Fibroblast of pulmonary artery (primary cell): Measurements from ENCODE around the gene ELF1.
A peak's percentile ranks its signal among the peaks of the same experiment; 100 is the strongest.
"Not testable (repeated sequence)": the region's sequence is repeated elsewhere in the genome, so short reads cannot be mapped to it uniquely, and the experiment has no call there.

Source experiments
- DNase-seq: peaks from one replicate; pipeline ENCODE4 v3.0.0-alpha.2; 2010; ENCODE audit warnings: low read depth
- H3K4me3 ChIP-seq: replicated peaks from 2 replicates; pipeline ENCODE4 v1.5.1; 2011; ENCODE audit warnings: low read depth, mild to moderate bottlenecking, control low read depth, low read length, moderate library complexity
- TF ChIP-seq, protein P1 (sequence below): IDR thresholded peaks from 2 replicates; pipeline ENCODE4 v1.5.1; 2011; ENCODE audit warnings: mild to moderate bottlenecking, control low read depth, low read length, inconsistent platforms; ENCODE audit errors: missing control alignments

Gene ELF1

DNA sequence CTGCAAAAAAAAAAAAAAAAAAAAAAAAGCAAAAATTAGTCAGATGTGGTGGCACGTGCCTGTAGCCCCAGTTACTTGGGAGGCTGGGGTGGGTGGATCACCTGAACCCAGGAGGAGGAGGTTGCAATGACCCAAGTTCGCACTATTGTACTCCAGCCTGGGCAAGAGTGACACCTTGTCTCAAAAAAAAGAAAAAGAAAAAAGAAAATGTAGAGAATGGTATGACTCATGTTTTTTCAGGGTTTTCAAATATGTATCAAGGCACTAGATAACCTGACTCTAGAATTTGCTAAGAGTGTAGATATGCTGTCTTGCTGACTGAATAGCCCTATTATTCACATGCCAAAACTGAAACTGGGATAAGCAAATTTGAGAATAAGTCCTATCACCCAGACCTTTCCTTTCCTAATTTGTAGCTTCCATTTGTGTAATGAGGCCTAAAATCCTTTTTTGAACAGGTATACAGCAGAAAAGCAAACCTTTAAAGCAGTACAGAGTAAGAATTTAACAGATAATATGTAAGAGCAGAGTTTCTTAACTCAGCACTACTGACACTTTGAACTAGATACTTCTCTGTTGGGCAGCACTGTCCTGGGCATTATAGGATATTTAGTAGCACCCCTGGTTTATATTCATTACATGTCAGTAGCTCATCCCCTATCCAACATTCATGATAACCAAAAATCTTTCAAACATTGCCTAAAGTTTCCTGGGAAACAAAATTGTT, 108.6 kb downstream of the ELF1 start:
- H3K4me3 ChIP-seq: no peak overlapping the region
- TF ChIP-seq, protein P1, sequence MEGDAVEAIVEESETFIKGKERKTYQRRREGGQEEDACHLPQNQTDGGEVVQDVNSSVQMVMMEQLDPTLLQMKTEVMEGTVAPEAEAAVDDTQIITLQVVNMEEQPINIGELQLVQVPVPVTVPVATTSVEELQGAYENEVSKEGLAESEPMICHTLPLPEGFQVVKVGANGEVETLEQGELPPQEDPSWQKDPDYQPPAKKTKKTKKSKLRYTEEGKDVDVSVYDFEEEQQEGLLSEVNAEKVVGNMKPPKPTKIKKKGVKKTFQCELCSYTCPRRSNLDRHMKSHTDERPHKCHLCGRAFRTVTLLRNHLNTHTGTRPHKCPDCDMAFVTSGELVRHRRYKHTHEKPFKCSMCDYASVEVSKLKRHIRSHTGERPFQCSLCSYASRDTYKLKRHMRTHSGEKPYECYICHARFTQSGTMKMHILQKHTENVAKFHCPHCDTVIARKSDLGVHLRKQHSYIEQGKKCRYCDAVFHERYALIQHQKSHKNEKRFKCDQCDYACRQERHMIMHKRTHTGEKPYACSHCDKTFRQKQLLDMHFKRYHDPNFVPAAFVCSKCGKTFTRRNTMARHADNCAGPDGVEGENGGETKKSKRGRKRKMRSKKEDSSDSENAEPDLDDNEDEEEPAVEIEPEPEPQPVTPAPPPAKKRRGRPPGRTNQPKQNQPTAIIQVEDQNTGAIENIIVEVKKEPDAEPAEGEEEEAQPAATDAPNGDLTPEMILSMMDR: no peak
- peak; percentile 30 for DNase-seq

DNA sequence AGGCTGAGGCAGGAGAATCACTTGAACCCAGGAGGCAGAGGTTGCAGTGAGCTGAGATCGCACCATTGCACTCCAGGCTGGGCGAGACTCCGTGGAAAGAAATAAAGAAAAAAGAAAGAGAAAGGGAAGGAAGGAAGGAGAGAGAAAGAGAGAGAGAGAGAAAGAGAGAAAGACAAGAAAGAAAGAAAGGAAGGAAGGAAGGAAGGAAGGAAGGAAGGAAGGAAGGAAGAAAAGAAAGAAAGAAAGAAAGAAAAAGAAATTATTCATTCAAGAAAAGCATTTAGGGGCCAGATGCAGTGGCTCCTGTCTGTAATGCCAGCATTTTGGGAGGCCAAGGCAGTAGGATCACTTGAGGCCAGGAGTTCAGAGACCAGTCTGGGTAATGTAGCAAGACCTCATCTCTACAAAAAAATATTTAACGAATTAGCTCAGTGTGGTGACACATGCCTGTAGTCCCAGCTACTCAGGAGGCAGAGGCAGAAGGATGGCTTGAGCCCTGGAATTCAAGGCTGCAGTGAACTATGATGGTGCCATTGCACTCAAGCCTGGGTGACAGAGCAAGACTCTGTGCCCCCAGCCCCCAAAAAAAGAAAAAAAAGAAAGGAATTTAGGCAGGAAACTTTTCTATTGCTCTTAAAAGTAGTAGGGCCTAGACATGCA, 109.4 kb downstream of the ELF1 start:
- DNase-seq, H3K4me3 ChIP-seq: not testable (repeated sequence)

DNA sequence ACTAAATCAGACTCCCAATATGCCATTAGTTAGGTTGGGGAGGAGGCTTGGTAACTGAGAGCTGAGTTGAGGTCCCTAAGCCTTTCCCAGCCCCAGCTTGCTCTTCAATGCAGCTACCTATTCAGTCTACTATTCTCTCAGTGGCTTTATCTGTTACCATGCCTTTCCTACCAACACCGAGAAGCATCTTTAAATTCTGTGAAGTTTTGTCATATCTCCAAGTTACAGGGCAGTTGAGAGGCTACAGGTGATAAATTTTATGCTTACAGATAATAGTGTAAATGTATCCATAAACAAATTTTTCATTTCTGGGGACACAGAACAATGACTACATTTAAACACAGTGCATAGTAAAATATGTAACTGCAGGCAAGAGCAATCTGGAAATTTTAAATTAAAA, 110.6 kb downstream of the ELF1 start:
- no peak overlapping the region for H3K4me3 ChIP-seq
- no peak for DNase-seq
- TF ChIP-seq, protein P1: no peak

DNA sequence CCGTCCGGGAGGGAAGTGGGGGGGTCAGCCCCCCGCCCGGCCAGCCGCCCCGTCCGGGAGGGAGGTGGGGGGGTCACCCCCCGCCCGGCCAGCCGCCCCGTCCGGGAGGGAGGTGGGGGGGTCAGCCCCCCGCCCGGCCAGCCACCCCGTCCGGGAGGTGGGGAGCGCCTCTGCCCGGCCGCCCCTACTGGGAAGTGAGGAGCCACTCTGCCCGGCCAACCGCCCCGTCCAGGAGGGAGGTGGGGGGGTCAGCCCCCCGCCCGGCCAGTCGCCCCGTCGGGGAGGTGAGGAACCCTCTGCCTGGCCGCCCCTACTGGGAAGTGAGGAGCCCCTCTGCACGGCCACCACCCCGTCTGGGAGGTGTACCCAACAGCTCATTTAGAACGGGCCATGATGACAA, 118.1 kb downstream of the ELF1 start:
- DNase-seq, H3K4me3 ChIP-seq: not testable (repeated sequence)

DNA sequence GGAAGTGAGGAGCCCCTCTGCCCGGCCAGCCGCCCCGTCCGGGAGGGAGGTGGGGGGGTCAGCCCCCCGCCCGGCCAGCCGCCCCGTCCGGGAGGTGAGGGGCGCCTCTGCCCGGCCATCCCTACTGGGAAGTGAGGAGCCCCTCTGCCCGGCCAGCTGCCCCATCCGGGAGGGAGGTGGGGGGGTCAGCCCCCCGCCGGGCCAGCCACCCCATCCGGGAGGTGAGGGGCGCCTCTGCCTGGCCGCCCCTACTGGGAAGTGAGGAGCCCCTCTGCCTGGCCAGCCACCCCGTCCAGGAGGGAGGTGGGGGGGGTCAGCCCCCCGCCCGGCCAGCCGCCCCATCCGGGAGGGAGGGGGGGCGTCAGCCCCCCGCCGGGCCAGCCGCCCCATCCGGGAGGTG, 118.5 kb downstream of the ELF1 start:
- H3K4me3 ChIP-seq, DNase-seq: not testable (repeated sequence)

DNA sequence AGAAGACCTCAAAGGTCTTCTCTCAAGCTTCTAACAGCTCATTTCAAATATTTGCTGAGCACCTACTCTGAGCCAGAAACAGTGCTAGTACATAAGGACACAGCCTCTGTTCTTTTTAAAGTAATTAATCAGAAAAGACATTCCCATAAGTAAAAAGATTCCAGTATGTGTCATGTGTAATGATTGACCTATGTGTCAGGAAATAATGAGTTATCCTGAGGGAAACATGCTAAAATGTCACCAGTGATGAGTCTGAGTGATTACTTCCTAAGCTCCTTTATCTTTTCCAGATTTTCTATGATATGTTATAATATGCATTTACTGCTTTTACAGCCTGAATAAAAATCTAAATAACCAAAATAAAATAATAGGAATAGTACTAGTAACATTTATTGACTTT, 122.1 kb downstream of the ELF1 start:
- no peak for DNase-seq
- H3K4me3 ChIP-seq: no peak overlapping the region
- TF ChIP-seq, protein P1: no peak

DNA sequence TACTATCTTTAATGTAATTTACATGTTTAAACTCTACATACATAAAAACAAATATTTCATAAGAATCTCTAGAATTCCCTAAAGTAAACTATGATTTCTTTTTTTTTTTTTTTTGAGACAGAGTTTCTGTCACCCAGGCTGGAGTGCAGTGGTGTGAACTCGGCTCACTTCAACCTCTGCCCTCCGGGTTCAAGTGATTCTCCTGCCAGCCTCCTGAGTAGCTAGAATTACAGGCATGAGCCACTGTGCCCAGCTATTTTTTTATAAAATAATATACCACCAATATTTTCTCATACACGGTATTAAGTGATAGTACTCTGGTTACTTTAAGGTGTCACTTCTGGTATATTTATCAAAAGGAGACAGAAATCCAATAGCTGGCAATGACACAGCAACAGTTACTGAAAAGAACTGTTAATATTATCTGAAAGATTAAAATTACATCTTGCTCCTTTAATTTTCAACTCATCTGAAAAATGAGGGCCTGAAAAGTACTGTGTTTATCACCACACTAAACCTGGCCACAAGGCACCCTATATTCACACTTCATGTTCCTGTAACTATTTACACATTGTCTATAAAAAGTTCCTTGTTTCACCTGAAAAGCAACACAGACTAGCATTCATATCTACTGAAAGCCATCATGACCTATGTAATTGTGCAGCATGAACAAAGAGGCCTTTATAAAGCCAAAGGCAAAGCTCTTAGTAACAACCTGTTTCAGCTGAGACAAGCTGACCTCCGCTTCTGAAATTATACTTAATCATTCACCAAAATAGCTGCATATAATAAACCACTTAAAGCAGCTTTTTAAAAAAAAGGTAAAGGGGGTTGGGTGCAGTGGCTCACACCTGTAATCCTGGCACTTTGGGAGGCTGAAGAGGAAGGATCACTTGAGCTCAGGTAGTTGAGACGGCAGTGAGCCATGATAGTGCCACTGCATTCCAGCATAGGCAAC, 123.6 kb downstream of the ELF1 start:
- DNase-seq: no peak
- TF ChIP-seq, protein P1: no peak

DNA sequence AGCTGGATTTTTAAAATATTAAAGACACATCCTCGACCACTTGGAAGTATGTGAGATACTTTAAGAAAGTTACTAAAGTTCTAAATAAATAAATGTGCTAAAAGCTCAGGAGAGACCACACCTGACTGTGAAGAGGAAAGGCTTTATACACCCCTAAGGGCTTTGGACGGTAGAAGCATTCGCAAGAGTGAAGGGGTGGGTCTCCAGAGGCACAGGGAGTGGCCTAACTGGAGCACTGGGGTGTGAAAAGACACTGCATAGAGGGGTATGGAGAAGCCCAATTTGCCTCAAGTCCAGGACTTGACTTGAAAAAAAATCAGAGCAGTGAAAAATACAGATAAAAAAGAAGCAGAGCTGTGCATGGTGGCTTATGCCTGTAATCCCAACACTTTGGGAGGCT, 125.5 kb downstream of the ELF1 start:
- not testable (repeated sequence) for DNase-seq

More for the DNA sequence above, 123.6 kb downstream of the ELF1 start:
- H3K4me3 ChIP-seq: no peak overlapping the region

More for the DNA sequence above, 125.5 kb downstream of the ELF1 start:
- H3K4me3 ChIP-seq: not testable (repeated sequence)
